Immature natural killer cell (primary cell): Measurements from ENCODE around the gene TMEM165. TPM values are rescaled to one million over a fixed set of nuclear protein-coding genes. Genes with fewer than 3 reads are reported as not detected.

ENCODE experiments used
- DNase-seq, 3 donors: peaks; one replicate each; pipeline ENCODE4 v3.0.0; 2022; ENCODE audit warnings: mixed read lengths in 1 of 3
- H3K27ac Mint-ChIP-seq, 6 donors: one replicate each; pipeline ENCODE4 v1.8.0; 2020; ENCODE audit warnings: mixed read lengths in 6 of 6, mild to moderate bottlenecking in 5 of 6, inconsistent platforms in 4 of 6, moderate library complexity in 3 of 6
- H3K27me3 Mint-ChIP-seq, 3 donors: one replicate each; pipeline ENCODE4 v1.8.0; 2020 to 2021; ENCODE audit warnings: low read depth in 3 of 3, mild to moderate bottlenecking in 3 of 3, mixed read lengths in 3 of 3, moderate library complexity in 3 of 3, inconsistent platforms in 1 of 3
- H3K36me3 Mint-ChIP-seq, 3 donors: one replicate each; pipeline ENCODE4 v1.8.0; 2020; ENCODE audit warnings: mixed read lengths in 3 of 3, inconsistent platforms in 2 of 3, mild to moderate bottlenecking in 2 of 3
- H3K4me1 Mint-ChIP-seq, 2 donors: one replicate each; pipeline ENCODE4 v1.8.0; 2020; ENCODE audit warnings: inconsistent platforms in 2 of 2, mild to moderate bottlenecking in 2 of 2, mixed read lengths in 2 of 2, moderate library complexity in 1 of 2
- H3K4me3 Mint-ChIP-seq, 5 donors: one replicate each; pipeline ENCODE4 v1.8.0; 2020; ENCODE audit warnings: mild to moderate bottlenecking in 5 of 5, mixed read lengths in 5 of 5, inconsistent platforms in 3 of 5, moderate library complexity in 3 of 5
- H3K9me3 Mint-ChIP-seq, 6 donors: one replicate each; pipeline ENCODE4 v1.8.0; 2020; ENCODE audit warnings: mild to moderate bottlenecking in 6 of 6, mixed read lengths in 6 of 6, inconsistent platforms in 4 of 6, moderate library complexity in 3 of 6
- polyA plus RNA-seq, 3 donors: library from polyadenylated mRNA; unstranded; fragments of 300-500 nt; fragmentation: Illumina TruSeq; gene quantifications; one replicate each; pipeline ENCODE4 v1.2.3, GENCODE V29; 2021

TMEM165 gene
- polyA plus RNA-seq, 3 donors from 2014 or later = 44.2 to 50.4 (median 44.8) TPM

DNA sequence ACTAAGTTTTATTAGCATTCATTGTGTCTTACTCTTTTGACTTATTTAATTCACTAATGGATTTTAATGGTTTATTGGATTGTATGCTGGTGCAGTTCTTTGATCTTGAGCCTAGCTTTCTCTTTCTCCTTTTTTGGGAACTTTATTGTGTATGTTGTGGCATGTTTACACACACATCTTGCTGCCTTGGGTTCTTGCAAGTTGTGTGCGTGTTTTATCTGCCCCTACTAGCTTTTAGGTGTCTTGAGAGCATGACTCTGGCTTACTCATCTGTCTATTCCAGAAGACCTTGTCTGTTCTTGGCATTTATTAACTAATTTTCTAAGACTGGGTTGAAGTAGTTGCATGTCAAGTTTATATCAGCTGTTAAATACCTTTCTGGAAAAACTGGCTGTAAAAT lies 2.7 kb downstream of the TMEM165 start:
- H3K36me3 Mint-ChIP-seq = peaks cover 0 to 7% (median 3%) of the 10 kb centered on the region in 3 donors
- H3K27ac Mint-ChIP-seq = peak overlapping the region in 1 of 6 donors; percentile 54
- H3K9me3 Mint-ChIP-seq = no peaks in the 10 kb centered on the region
- peak overlapping the region; percentile 42 to 91 (median 89) for H3K4me3 Mint-ChIP-seq
- H3K4me1 Mint-ChIP-seq = peaks cover 52 to 69% of the 10 kb centered on the region in 2 donors
- H3K27me3 Mint-ChIP-seq = peaks cover 5 to 14% (median 7%) of the 10 kb centered on the region in 3 donors
- DNase-seq = no peak

DNA sequence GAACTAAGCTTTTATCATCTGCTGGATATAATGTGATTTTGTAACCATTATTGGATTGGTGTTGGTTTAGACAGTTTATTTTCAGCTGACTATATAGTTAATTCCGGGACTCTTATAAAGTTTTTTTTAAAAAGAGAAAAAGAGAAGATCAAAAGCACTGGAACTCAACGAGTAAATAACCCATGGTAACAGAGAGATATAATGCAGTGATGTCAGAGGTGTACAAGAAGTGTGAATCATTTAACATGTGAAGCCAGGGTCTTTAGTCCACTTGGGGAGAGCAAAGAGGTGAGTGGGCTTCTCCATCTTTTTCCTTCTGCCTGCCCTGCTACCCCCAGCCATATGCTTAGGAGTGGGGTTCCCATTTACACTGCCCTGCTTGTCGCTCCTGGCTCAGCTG lies 3.2 kb downstream of the TMEM165 start:
- no peak for DNase-seq
- Mint-ChIP-seq H3K27me3 (peaks cover 5 to 14% (median 7%) of the 10 kb centered on the region in 3 donors), H3K9me3 (no peaks in the 10 kb centered on the region), H3K36me3 (peaks cover 0 to 12% (median 3%) of the 10 kb centered on the region in 3 donors), H3K27ac (peak overlapping the region in 4 of 6 donors; percentile 16 to 84 (median 40)), H3K4me3 (peak overlapping the region in 4 of 5 donors; percentile 55 to 91 (median 68)), H3K4me1 (peaks cover 52 to 73% of the 10 kb centered on the region in 2 donors)

- no peak for DNase-seq
- peaks cover 50 to 70% of the 10 kb centered on the region in 2 donors for H3K4me1 Mint-ChIP-seq
- H3K9me3 Mint-ChIP-seq = no peaks in the 10 kb centered on the region
- peak overlapping the region in 3 of 5 donors; percentile 62 to 78 (median 73) for H3K4me3 Mint-ChIP-seq
- peaks cover 2 to 14% (median 7%) of the 10 kb centered on the region in 3 donors for H3K27me3 Mint-ChIP-seq
- H3K36me3 Mint-ChIP-seq = peaks cover 0 to 14% (median 3%) of the 10 kb centered on the region in 3 donors
- peak overlapping the region in 4 of 6 donors; percentile 16 to 84 (median 40) for H3K27ac Mint-ChIP-seq
These were observed 3.8 kb downstream of the TMEM165 start for GRCh38 chr4:55399581-55399980.

DNA sequence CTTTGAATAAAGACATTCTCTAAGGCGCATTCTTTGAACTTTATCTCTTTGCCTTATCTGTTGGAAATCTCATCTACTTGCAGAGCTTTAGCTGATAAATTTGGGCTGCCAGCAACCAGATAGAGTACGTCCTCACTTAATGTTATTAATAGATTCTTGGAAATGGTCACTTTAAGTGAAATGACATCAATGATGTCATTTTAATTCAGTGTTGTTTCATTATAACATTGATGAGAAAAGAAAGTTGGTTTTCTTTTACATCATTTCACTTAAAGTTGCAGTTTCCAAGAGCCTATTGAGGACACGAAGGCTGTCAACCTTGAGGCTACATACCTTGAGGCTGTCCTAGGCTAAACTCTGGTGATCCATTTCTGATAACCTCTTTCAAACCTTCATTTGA lies 9.3 kb downstream of the TMEM165 start:
- Mint-ChIP-seq H3K27me3 (no peaks in the 10 kb centered on the region), H3K36me3 (peaks cover 0 to 19% (median 11%) of the 10 kb centered on the region in 3 donors), H3K9me3 (no peaks in the 10 kb centered on the region), H3K4me3 (no peak overlapping the region), H3K4me1 (peaks cover 40 to 78% of the 10 kb centered on the region in 2 donors), H3K27ac (peak overlapping the region in 1 of 6 donors; percentile 44)
- no peak for DNase-seq

- Mint-ChIP-seq H3K27ac (peak overlapping the region in 1 of 6 donors; percentile 65), H3K27me3 (no peaks in the 10 kb centered on the region), H3K9me3 (no peaks in the 10 kb centered on the region), H3K4me3 (no peak overlapping the region), H3K4me1 (peaks cover 32 to 72% of the 10 kb centered on the region in 2 donors), H3K36me3 (peaks cover 0 to 19% (median 11%) of the 10 kb centered on the region in 3 donors)
- no peak for DNase-seq
These were observed 10.8 kb downstream of the TMEM165 start for GRCh38 chr4:55406545-55406944.

- Mint-ChIP-seq H3K4me1 (peaks cover 36 to 78% of the 10 kb centered on the region in 2 donors), H3K27me3 (no peaks in the 10 kb centered on the region), H3K27ac (peak overlapping the region in 5 of 6 donors; percentile 3 to 71 (median 38)), H3K9me3 (no peaks in the 10 kb centered on the region), H3K4me3 (no peak overlapping the region), H3K36me3 (peaks cover 4 to 19% (median 11%) of the 10 kb centered on the region in 3 donors)
- DNase-seq = no peak
These were observed 11.4 kb downstream of the TMEM165 start for GRCh38 chr4:55407119-55407518.

GRCh38 chr4:55407764-55408163 lies 12.0 kb downstream of the TMEM165 start:
- H3K36me3 Mint-ChIP-seq = peaks cover 4 to 19% (median 11%) of the 10 kb centered on the region in 3 donors
- H3K4me3 Mint-ChIP-seq = no peak overlapping the region
- no peaks in the 10 kb centered on the region for H3K27me3 Mint-ChIP-seq
- H3K4me1 Mint-ChIP-seq = peaks cover 36 to 85% of the 10 kb centered on the region in 2 donors
- no peak overlapping the region for H3K27ac Mint-ChIP-seq
- no peaks in the 10 kb centered on the region for H3K9me3 Mint-ChIP-seq
- DNase-seq = no peak

- Mint-ChIP-seq H3K4me1 (peaks cover 34 to 76% of the 10 kb centered on the region in 2 donors), H3K4me3 (no peak overlapping the region), H3K27me3 (no peaks in the 10 kb centered on the region), H3K27ac (peak overlapping the region in 2 of 6 donors; percentile 26 to 40), H3K36me3 (peaks cover 4 to 12% (median 11%) of the 10 kb centered on the region in 3 donors), H3K9me3 (no peaks in the 10 kb centered on the region)
- no peak for DNase-seq
These were observed 13.9 kb downstream of the TMEM165 start for GRCh38 chr4:55409468-55410171.

GRCh38 chr4:55410431-55410830 lies 14.7 kb downstream of the TMEM165 start:
- Mint-ChIP-seq H3K9me3 (no peaks in the 10 kb centered on the region), H3K4me1 (peaks cover 33 to 77% of the 10 kb centered on the region in 2 donors), H3K36me3 (peaks cover 4 to 14% (median 8%) of the 10 kb centered on the region in 3 donors), H3K27ac (no peak overlapping the region), H3K4me3 (no peak overlapping the region), H3K27me3 (no peaks in the 10 kb centered on the region)
- no peak for DNase-seq

- Mint-ChIP-seq H3K4me3 (no peak overlapping the region), H3K27ac (no peak overlapping the region), H3K27me3 (no peaks in the 10 kb centered on the region), H3K36me3 (peaks cover 3 to 10% (median 4%) of the 10 kb centered on the region in 3 donors), H3K9me3 (no peaks in the 10 kb centered on the region), H3K4me1 (peaks cover 23 to 68% of the 10 kb centered on the region in 2 donors)
- DNase-seq = no peak
These were observed 15.9 kb downstream of the TMEM165 start for GRCh38 chr4:55411621-55412020.

DNA sequence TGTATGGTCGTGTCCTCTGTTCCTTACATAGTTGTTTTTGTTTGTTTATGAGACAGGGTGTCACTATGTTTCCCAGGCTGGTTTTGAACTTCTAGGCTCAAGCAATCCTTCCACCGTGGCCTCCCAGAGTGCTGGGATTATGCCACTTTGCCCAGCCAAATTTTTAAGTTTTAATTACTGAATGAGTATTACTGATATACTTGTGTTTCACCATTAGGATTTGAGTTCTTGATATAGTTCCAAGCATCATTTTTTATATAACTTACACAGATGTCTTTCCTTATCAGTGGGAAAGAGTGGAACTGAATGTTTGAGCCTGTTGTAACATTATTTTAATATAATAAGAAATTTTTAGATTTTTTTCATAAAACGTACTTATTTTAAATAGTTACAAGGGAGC lies 20.4 kb downstream of the TMEM165 start:
- Mint-ChIP-seq H3K36me3 (peaks cover 14 to 28% (median 19%) of the 10 kb centered on the region in 3 donors), H3K4me3 (no peak overlapping the region), H3K27ac (no peak overlapping the region), H3K27me3 (no peaks in the 10 kb centered on the region), H3K9me3 (no peaks in the 10 kb centered on the region), H3K4me1 (peaks cover 4 to 44% of the 10 kb centered on the region in 2 donors)
- DNase-seq = no peak

GRCh38 chr4:55424791-55425190 lies 29.0 kb downstream of the TMEM165 start:
- H3K4me3 Mint-ChIP-seq = no peak overlapping the region
- peaks cover 5 to 27% of the 10 kb centered on the region in 2 donors for H3K4me1 Mint-ChIP-seq
- peaks cover 10 to 44% (median 10%) of the 10 kb centered on the region in 3 donors for H3K36me3 Mint-ChIP-seq
- H3K27ac Mint-ChIP-seq = peak overlapping the region in 1 of 6 donors; percentile 13
- no peaks in the 10 kb centered on the region for H3K9me3 Mint-ChIP-seq
- no peak for DNase-seq
- peaks cover 0 to 2% (median 1%) of the 10 kb centered on the region in 3 donors for H3K27me3 Mint-ChIP-seq

- DNase-seq = no peak
- Mint-ChIP-seq H3K27me3 (no peaks in the 10 kb centered on the region), H3K4me3 (no peak overlapping the region), H3K27ac (peak overlapping the region in 1 of 6 donors; percentile 28), H3K36me3 (peaks cover 0 to 26% (median 11%) of the 10 kb centered on the region in 3 donors), H3K4me1 (peaks cover 14 to 18% of the 10 kb centered on the region in 2 donors), H3K9me3 (no peaks in the 10 kb centered on the region)
These were observed 36.1 kb downstream of the TMEM165 start for GRCh38 chr4:55431710-55432336.
